Measurements from ENCODE around the gene ANKDD1A. TPM values are rescaled to one million over a fixed set of nuclear protein-coding genes. Genes with fewer than 3 reads are reported as not detected.

The ANKDD1A gene
- total and polyA plus RNA-seq, 5 experiments from 2014 or later: 0.06 to 6.0 (median 2.2) TPM

DNA sequence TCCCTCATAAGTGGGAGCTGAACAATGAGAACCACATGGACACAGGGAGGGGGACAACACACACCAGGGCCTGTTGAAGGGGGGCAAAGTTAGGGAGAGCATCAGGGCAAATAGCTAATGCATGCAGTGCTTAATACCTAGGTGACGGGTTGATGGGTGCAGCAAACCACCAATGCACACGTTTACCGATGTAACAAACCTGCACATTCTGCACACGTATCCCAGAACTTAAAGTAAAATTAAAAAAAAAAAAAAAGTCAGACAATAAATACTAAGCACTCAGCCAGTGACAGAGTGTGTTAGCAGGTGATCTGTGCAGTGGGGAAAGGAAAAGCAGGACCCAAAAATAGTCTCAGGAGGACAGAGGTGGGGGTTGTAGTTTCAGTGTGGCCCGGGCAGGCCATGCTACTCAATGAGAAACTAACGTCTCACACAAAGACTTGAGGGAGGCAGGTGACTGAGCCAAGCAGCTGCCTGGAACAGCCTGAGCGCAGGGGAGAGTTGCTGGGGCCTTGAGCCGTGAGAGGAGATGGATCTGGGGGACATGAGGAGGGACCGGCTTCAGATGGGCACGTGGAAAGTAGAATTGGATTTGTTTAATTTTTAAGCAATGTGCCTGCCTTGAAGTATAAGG is 18.4 kb downstream of the ANKDD1A start:
- no peaks in the 10 kb centered on the region for H3K9me3 Mint-ChIP-seq
- no peak overlapping the region for H3K27ac Mint-ChIP-seq

DNA sequence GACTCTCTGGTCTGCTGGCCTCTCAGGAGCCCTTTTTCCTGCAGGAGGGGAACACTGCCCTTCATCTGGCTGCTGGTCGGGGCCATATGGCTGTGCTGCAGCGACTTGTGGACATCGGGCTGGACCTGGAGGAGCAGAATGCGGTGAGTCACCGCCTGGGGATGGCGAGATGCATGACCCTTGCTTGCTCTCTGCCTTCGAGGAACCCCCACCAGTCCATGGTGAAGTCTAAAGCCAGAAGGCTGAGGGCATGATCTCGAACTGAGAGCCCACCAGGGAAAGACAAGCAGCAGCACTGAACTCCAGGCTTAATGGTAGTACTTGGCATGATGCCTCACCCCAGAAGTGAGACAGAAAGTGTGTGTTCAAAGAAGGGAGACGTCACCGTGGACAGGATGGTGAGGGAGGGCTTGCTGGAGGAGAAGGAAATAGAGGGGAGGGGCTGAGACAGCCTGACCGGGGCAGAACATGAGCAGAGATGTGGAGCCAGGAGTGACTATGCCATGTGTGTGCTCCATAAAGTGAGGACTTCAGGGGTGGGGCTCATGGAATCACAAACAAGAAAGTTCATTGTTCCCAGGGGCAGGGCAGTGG is 19.2 kb downstream of the ANKDD1A start:
- no peak for ATAC-seq
- no peaks in the 10 kb centered on the region for H3K27me3 Mint-ChIP-seq

More for the DNA sequence above, 18.4 kb downstream of the ANKDD1A start:
- H3K4me1 Mint-ChIP-seq: peaks cover 0 to 5% (median 3%) of the 10 kb centered on the region in 4 donors
- H3K4me3 Mint-ChIP-seq: no peak overlapping the region
- DNase-seq (no peak), ATAC-seq (no peak)
- peaks cover 0 to 31% (median 7%) of the 10 kb centered on the region in 3 donors for H3K36me3 Mint-ChIP-seq
- POLR2A ChIA-PET: no interaction called here
- no peaks in the 10 kb centered on the region for H3K27me3 Mint-ChIP-seq

DNA sequence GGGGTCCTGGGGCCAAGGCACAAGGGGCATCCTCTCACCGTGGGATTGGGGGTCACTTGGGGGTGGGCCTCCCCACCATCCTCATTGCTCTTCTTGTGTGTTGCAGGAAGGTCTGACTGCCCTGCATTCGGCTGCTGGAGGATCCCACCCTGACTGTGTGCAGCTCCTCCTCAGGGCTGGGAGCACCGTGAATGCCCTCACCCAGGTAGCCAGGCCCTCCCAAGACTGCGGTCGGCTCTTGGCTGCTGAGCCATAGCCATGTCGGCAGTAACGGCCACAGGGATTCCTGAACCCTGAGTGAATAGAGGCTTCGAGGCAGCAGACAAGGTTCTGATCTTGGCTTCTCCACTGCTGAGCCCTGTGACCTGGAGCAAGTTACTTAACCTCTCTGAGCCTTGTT is 19.7 kb downstream of the ANKDD1A start:
- Mint-ChIP-seq H3K36me3 (peaks cover 0 to 27% (median 9%) of the 10 kb centered on the region in 3 donors), H3K27ac (no peak overlapping the region), H3K27me3 (no peaks in the 10 kb centered on the region)

More for the DNA sequence above, 19.2 kb downstream of the ANKDD1A start:
- DNase-seq: no peak
- Mint-ChIP-seq H3K9me3 (no peaks in the 10 kb centered on the region), H3K4me1 (peaks cover 0 to 5% (median 3%) of the 10 kb centered on the region in 4 donors), H3K4me3 (no peak overlapping the region), H3K36me3 (peaks cover 0 to 31% (median 9%) of the 10 kb centered on the region in 3 donors), H3K27ac (no peak overlapping the region)
- POLR2A ChIA-PET: no interaction called here

DNA sequence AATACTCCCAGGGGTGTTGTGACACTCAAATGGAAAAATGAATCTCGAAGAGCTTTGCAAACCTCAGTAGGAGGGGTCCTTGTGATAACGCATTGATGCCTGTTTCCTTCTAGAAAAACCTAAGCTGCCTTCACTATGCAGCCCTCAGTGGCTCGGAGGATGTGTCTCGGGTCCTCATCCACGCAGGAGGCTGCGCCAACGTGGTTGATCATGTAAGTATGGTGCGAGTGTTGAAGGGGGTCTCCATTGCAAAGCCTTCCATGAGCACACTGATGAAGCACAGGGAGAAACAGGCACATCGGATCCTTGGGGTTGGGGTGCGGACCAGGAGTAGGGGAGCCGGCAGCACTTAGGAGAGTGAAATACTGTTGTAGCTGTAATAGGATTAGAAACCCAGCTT is 22.3 kb downstream of the ANKDD1A start:
- Mint-ChIP-seq H3K4me1 (peaks cover 0 to 3% (median 1%) of the 10 kb centered on the region in 4 donors), H3K9me3 (no peaks in the 10 kb centered on the region), H3K36me3 (peaks cover 0 to 20% (median 14%) of the 10 kb centered on the region in 3 donors), H3K27ac (no peak overlapping the region), H3K4me3 (no peak overlapping the region), H3K27me3 (no peaks in the 10 kb centered on the region)
- no peak for ATAC-seq
- POLR2A ChIA-PET: interaction anchor here (0.6 kb wide), 1 partner anchor 175 kb away, joined by 4 read pairs; no protein-coding TSS in a partner anchor
- no peak for DNase-seq

More for the DNA sequence above, 19.7 kb downstream of the ANKDD1A start:
- peak overlapping the region in 1 of 10 donors; percentile 6 for H3K4me3 Mint-ChIP-seq
- DNase-seq (no peak), ATAC-seq (no peak)
- H3K4me1 Mint-ChIP-seq: peaks cover 0 to 5% (median 3%) of the 10 kb centered on the region in 4 donors
- POLR2A ChIA-PET: no interaction called here
- no peaks in the 10 kb centered on the region for H3K9me3 Mint-ChIP-seq

DNA sequence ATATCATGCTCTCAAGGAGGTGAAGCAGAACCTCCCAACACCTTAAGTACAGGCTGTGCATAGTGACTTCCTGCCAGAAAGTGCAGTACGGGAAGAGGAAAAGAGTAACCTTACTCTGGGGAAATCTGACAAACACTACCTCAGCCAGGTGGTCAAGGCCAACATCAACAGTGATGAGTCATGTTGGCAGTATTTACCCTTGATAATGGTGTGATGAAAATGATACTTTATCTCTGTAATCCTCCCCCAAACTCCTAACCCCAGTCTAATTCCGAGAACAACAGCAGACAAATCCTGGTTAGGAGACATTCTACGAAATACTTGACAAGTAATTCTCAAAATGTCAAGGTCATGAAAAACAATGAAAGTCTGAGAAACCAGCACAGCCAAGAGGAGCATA is 26.5 kb downstream of the ANKDD1A start:
- H3K36me3 Mint-ChIP-seq: peaks cover 0 to 14% (median 12%) of the 10 kb centered on the region in 3 donors
- ATAC-seq (no peak), DNase-seq (no peak)
- H3K27me3 Mint-ChIP-seq: no peaks in the 10 kb centered on the region
- POLR2A ChIA-PET: no interaction called here
- no peaks in the 10 kb centered on the region for H3K9me3 Mint-ChIP-seq
- H3K27ac Mint-ChIP-seq: no peak overlapping the region
- no peaks in the 10 kb centered on the region for H3K4me1 Mint-ChIP-seq
- H3K4me3 Mint-ChIP-seq: no peak overlapping the region

DNA sequence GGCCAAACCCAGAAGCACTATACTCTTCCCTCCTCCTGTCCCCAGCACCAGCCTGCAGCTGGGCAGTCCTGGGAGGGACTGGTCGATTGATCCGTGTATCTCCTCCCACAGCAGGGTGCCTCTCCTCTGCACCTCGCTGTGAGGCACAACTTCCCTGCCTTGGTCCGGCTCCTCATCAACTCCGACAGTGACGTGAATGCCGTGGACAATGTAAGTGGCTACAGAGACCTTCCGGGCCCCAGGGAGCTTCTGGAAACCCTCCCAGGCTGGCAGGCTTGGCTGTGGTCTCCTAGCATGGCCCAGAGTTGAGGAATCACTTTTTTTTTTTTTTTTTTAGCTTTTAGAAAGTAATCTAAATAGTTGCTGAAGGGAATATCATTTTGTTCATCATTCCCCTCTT is 30.7 kb downstream of the ANKDD1A start:
- peaks cover 0 to 5% (median 3%) of the 10 kb centered on the region in 3 donors for H3K36me3 Mint-ChIP-seq
- H3K27ac Mint-ChIP-seq: no peak overlapping the region
- DNase-seq (no peak), ATAC-seq (no peak)
- POLR2A ChIA-PET: interaction anchor here (0.5 kb wide), 1 partner anchor 64 kb away, joined by 4 read pairs; no protein-coding TSS in a partner anchor
- H3K27me3 Mint-ChIP-seq: no peaks in the 10 kb centered on the region
- no peaks in the 10 kb centered on the region for H3K9me3 Mint-ChIP-seq
- H3K4me3 Mint-ChIP-seq: no peak overlapping the region
- peaks cover 0 to 2% (median 0%) of the 10 kb centered on the region in 4 donors for H3K4me1 Mint-ChIP-seq

DNA sequence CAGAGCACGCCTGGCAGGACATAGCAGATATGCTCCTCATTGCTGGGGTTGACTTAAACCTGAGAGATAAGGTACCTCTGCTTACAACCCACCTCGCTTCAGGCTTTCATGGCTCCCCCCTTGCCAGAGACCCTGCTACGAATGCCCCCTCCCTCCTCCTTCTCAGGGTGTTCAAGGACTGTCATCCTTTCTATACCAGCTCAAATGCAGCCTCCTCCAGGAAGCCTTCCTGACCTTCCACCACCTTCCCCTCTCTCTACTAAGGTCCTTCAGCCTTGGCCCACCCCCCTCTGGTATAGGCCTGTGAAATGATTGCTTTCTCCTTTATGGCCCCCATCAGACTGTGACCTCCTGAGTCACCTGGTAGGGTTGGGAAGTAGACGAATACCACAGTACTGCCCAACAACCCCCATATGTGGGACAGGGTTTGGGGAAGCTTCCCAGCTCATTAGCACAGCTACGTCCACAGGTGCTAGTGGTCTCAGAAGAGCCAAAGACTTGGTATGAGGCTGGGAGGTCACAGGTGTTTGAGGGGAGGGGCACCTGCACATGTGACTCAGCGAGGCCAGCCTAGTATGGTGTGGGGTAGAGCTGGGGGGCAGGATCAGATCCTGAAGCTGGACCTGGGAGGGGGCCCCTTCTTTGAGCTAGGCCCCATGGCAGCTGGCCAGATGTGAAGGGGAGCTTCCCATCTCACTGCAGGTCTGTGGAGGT is 32.0 kb downstream of the ANKDD1A start:
- H3K27ac Mint-ChIP-seq: peak overlapping the region in 2 of 10 donors; percentile 29 to 66
- H3K27me3 Mint-ChIP-seq: no peaks in the 10 kb centered on the region
- no peak overlapping the region for H3K4me3 Mint-ChIP-seq
- peaks cover 0 to 6% (median 0%) of the 10 kb centered on the region in 3 donors for H3K36me3 Mint-ChIP-seq
- no peaks in the 10 kb centered on the region for H3K9me3 Mint-ChIP-seq
- POLR2A ChIA-PET: no interaction called here
- ATAC-seq: no peak
- DNase-seq: no peak
- peaks cover 0 to 2% (median 0%) of the 10 kb centered on the region in 4 donors for H3K4me1 Mint-ChIP-seq

DNA sequence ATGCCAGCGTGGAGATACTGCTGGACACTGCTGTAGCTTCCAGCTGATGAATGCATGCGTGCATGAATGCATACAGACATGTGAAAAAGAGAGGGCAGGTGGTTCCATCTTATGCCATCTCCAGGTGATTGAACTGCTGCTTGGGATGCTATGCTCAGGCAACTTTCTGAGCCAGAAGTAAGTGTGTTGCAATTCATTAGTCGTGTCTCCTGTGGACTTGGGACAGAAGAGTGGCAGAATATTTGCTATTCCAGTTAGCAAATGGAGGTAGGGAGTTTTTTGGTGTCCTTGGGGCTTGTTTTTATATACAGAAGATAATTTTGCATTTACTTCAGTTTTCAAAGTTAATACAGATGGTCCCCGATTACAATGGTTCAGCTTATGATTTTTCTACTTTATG is 33.3 kb downstream of the ANKDD1A start:
- POLR2A ChIA-PET: no interaction called here
- no peak for ATAC-seq
- DNase-seq: no peak
- Mint-ChIP-seq H3K4me1 (peaks cover 0 to 2% (median 0%) of the 10 kb centered on the region in 4 donors), H3K27me3 (no peaks in the 10 kb centered on the region), H3K4me3 (no peak overlapping the region), H3K9me3 (no peaks in the 10 kb centered on the region), H3K36me3 (peaks cover 0 to 3% (median 0%) of the 10 kb centered on the region in 3 donors), H3K27ac (no peak overlapping the region)

DNA sequence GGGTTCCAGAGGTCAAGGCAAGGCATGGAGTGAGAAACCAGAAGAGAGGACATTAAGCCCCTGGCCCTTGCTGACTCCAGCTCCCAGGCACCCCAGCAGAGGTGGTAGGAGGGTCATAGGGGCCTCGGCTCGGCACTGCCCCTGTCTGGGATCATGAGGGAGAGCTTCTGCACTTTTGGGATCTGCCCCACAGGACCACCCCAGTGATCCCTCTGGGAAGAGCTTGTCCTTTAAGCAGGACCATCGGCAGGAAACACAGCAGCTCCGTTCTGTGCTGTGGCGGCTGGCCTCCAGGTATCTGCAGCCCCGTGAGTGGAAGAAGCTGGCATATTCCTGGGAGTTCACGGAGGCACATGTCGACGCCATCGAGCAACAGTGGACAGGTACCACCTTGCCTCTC is 35.5 kb downstream of the ANKDD1A start:
- Mint-ChIP-seq H3K4me1 (peaks cover 5 to 11% (median 10%) of the 10 kb centered on the region in 4 donors), H3K36me3 (peaks cover 0 to 3% (median 0%) of the 10 kb centered on the region in 3 donors), H3K27ac (peak overlapping the region in 4 of 10 donors; percentile 4 to 73 (median 54)), H3K27me3 (no peaks in the 10 kb centered on the region), H3K9me3 (no peaks in the 10 kb centered on the region), H3K4me3 (no peak overlapping the region)
- POLR2A ChIA-PET: no interaction called here
- DNase-seq: no peak
- no peak for ATAC-seq

DNA sequence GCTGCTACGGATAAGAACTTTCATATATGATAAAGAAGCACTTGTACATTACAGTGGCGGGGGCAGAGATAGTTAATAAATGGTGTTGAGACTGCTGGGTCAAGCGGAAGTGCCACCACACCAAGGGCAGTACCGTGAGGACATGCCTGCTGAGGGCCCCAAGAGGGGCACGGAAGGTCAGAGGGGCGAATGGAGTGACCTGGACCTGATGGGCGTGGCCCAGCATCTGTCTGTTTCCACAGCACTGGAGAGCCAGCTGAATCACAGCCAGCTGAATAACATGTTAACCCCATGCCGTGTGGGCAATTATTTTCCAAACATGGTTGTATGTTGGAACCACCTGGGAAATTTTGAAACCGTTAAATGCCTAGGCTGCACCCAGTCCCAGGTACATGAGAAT is 37.2 kb downstream of the ANKDD1A start:
- peak overlapping the region in 3 of 10 donors; percentile 20 to 58 (median 45) for H3K27ac Mint-ChIP-seq
- no peak for DNase-seq

DNA sequence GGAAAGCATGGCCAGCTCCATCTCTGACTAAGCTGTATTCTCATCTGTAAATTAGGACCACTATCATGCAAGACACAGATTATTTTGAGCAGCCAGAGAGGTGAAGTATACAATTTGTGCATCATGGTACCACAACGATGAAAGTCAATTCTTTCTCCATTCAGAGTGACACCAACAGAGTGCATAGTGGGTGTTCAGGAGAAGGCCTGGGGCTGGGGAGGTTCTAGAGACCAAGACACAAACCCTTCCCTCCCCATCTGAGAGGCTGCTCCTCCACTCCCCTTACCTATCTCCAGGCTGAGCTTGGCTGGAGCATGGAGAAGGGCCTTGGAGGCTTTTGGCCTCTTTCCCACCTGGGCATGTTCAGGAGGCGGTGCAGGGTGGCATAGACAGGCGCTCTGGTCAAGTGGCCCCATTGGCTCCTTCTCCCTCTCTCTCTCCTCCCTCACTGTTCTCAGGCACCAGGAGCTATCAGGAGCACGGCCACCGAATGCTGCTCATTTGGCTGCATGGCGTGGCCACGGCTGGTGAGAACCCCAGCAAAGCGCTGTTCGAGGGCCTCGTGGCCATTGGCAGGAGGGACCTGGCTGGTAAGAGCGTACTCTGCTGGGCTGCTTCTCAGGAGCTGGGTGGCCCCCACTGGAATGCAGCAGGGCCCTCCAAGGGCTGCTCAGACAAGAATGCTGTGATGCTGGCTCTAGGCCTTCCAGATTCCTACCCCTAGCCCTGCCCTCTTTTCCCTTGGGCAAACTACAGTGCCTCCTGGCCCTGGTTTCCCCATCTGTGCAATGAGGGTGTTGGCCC is 37.9 kb downstream of the ANKDD1A start:
- POLR2A ChIA-PET: no interaction called here

More for the DNA sequence above, 37.2 kb downstream of the ANKDD1A start:
- Mint-ChIP-seq H3K4me1 (peaks cover 14 to 27% (median 23%) of the 10 kb centered on the region in 4 donors), H3K27me3 (no peaks in the 10 kb centered on the region), H3K4me3 (no peak overlapping the region), H3K9me3 (peaks cover 0 to 9% (median 0%) of the 10 kb centered on the region in 9 donors), H3K36me3 (peaks cover 0 to 3% (median 0%) of the 10 kb centered on the region in 3 donors)
- POLR2A ChIA-PET: no interaction called here
- ATAC-seq: no peak

DNA sequence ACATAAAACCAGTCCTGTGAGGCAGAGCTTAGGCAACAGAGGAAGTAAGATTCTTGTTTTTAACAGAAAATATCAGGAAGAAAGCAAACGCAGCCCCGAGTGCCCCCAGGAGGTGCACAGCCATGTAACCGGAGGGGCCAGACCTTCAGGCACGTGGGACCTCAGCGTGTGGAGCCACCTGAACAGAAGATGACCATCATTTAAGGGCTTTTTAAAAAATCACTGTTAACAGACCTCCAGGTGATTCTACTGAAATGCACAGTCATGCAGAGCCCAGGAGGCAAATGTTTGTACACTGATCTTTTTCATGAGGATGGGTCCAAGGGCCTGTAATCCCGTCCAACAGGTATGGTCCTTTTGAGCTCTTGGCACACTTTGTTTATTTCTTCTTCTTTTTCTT is 39.2 kb downstream of the ANKDD1A start:
- Mint-ChIP-seq H3K27ac (peak overlapping the region in 9 of 10 donors; percentile 20 to 99 (median 73)), H3K4me1 (peaks cover 16 to 40% (median 34%) of the 10 kb centered on the region in 4 donors), H3K4me3 (no peak overlapping the region), H3K36me3 (peaks cover 0 to 6% (median 5%) of the 10 kb centered on the region in 3 donors), H3K9me3 (peaks cover 0 to 20% (median 0%) of the 10 kb centered on the region in 9 donors), H3K27me3 (no peaks in the 10 kb centered on the region)
- no peak for ATAC-seq
- POLR2A ChIA-PET: no interaction called here
- no peak for DNase-seq

More for the DNA sequence above, 37.9 kb downstream of the ANKDD1A start:
- ATAC-seq (no peak), DNase-seq (no peak)
- H3K4me1 Mint-ChIP-seq: peaks cover 15 to 34% (median 30%) of the 10 kb centered on the region in 4 donors
- H3K27me3 Mint-ChIP-seq: no peaks in the 10 kb centered on the region
- peaks cover 0 to 3% (median 0%) of the 10 kb centered on the region in 3 donors for H3K36me3 Mint-ChIP-seq
- peaks cover 0 to 16% (median 0%) of the 10 kb centered on the region in 9 donors for H3K9me3 Mint-ChIP-seq
- peak overlapping the region in 7 of 10 donors; percentile 20 to 79 (median 58) for H3K27ac Mint-ChIP-seq
- no peak overlapping the region for H3K4me3 Mint-ChIP-seq

All from naive thymus-derived CD8-positive, alpha-beta T cell (primary cell).